Activated CD4-positive, alpha-beta T cell treated with anti-CD3 and anti-CD28 coated beads for 4 hours (primary cell): ENCODE results near the gene DNAJC13.
"Not testable (repeated sequence)": the region's sequence is repeated elsewhere in the genome, so short reads cannot be mapped to it uniquely, and the experiment has no call there.

Source experiments
- DNase-seq, 2 donors: peaks; one replicate each; pipeline ENCODE4 v3.0.0-alpha.2; 2020

The DNAJC13 gene

DNA sequence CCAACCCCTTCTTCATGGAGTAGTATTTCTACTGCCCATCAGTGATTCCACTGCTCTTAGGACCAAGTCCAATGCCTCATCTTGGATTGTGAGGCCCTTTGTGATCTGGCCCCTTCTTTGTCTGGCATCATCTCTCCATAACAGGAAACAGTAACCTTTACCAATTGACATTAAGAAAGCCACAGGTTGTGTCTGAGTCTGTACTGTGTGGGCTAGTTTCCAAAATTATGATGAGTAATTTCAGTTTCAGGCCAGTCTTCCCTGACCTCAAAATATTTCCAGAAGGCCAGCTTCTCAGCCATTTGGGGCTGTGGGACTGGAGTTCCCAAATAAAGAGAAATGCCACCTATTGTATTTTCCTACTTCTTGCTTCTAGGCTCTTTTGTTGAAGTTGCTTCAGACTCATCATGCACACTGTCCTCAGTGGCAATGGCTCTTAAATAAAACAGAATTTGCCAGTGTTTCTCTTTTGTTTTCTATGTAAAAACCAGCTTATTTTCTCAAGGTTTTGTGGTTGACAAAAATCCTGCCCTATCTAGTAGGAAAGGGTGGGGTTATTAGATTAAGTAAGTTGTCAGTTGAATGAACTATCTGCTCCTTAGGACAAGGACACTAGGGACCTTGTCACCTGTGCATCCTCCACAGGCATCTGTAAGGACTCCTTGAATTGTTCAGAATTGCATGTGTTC, 132.7 kb downstream of the DNAJC13 start:
- DNase-seq = no peak

DNA sequence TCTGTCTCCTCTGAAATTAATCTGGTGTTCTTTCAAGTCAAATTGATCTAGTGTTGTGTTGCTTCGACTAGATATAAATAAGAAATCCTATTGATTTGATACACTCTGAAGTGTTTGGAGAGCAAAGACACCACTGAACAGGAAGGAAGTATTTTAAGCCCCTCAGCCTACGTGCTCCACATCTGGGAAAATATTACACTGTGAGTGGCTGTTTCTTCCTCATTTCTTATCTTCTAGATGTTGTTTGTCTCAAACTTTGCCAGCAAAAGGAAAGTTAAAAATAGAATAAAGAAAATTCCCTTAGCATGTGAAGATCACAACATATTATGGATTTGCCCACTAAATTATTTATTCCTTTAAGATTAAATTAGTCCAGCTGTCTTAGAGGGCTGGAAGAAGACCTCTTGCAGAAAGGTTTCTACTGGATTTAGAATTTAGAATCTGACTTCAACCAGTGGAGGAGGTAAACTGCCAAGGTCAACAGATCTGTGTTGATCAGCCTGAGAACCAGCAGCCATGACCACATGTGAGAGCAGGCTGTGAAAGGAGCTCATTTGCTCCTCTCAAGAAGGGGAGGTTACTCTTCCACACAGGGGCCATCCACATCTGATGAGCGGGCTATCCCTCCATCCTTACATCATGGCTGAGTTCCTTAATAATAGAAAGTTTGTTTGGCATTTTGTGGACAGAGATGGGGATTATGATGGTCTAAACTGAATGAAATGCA, 133.4 kb downstream of the DNAJC13 start:
- no peak for DNase-seq

DNA sequence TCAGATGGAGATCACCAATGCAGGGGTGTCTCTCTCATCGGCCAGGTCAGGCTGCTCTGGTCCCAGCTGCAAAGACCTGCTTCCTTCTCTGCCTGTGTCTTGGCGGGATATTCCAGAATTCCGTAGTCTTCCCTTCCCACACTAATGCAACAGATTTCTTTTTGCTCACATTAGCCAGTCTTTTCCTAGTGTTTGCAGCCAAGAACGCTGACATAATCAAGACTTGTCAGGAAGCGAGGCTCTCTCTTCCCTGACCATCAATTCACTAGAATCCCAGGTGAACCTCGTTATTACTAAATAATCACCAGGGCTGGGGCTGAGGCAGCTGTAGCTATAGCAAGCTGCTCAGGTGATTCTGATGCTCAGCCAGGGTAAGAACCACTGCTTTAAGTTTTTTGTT, 136.5 kb downstream of the DNAJC13 start:
- no peak for DNase-seq

DNA sequence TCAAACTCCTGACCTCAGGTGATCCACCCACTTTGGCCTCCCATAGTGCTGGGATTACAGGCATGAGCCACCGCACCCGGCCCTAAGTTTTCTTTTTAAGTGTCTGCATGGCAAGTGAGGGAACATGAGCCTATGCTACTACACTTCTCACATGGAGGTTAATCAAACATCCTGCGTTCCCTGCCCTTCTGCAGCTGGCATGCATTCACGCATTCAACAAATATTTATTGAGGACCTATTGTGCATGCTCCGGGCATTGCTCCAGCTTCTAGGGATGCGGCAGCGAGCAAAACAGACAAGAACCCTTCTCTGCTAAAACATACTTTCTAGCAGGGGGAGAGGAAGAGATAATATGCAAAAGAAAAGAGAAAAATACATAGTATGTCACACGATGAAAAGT, 137.1 kb downstream of the DNAJC13 start:
- no peak for DNase-seq

DNA sequence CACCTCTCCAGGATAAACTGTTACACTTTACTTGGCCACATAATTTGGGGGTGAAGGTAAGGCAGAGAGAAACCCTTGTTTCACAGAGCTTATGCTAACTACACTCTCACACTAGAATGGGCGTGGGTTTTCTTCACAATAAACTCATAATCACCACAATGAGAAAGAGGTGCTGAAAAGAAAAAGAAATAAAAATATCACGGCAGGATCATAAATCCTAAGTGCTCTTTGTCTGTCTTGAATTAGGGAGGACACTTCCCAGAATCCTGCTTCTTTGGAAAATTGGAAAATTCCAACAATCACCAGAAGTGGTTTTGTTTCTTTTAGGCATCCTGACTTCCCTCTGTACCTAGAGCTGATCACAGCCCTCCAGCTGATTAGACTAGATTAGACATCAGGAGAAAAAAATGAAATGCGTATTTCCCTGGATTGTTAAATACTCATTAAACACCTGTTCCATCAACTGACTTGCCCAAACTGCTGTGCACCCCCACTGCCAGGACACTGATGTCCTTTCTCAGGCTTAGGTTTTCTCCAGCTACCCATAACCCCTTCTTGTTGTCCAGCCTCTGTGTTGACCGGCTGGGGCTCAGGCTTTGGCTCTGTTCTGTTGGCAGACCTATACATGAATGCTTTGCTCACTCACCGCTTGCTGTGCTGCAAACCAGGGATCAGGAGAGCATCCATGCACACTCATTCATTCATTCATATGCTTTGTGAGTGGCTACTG, 138.2 kb downstream of the DNAJC13 start:
- no peak for DNase-seq

DNA sequence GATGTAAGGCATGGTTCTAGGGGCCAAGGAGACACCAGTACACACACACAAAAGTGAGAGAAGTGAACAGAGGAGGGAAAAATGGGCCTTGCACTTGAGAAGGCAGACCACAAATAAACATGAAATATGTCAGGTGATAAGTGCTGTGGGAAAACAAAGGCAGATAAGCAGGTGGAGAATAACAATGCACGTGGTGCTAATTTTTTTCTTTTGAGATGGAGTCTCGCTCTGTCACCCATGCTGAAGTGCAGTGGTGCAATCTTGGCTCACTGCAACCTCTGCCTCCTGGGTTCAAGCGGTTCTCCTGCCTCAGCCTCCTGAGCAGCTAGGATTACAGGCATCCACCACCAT, 138.7 kb downstream of the DNAJC13 start:
- not testable (repeated sequence) for DNase-seq

DNA sequence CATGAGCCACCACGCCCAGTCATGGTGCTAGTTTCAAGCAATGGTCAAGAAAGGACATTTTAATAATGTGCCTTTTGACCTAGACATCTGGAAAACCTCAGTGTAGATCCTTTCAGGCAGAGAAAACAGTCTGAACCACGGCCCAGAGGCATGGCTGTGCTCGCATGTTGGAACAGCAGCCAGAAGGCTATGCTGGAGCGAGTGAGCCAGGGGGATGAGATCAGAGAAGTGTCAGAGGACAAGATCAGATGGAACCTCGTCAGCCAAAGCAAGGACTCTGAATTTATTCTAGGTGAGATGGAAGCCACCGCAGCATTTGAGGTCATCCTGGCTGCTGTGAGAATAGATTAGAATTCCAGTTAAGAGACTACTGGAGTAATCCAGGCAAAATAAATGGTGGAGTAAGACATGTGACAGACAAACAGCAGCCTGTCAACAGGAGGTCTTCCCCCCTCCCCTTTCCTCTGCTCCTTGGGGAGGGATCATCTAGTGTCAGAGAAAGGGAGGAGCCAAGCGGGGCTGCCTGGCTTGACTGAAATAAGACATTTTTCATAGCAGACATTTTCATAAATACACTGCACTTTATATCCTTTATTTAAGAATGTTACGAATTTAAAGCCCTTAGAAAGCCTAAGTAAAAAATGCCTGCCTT, 139.3 kb downstream of the DNAJC13 start:
- DNase-seq = no peak

DNA sequence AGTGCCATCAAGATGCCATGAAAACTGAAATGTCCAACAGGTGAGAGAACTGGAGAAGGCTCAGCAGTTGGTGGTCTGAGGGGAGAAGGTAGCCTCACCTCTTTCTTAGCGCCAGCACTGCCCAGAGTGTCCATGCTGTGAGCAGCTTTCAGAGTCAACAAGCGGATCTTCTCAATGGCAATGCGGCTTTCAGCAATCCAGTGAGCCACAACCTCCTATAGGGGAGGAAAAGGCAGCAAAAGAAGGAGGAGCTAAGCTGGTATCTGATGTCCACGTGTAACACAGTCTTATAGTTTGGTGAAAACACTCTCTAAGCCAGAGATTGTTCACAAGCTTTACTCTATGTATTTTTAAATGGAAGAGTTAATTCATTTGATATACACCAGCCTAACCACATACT, 143.7 kb downstream of the DNAJC13 start:
- DNase-seq = no peak

DNA sequence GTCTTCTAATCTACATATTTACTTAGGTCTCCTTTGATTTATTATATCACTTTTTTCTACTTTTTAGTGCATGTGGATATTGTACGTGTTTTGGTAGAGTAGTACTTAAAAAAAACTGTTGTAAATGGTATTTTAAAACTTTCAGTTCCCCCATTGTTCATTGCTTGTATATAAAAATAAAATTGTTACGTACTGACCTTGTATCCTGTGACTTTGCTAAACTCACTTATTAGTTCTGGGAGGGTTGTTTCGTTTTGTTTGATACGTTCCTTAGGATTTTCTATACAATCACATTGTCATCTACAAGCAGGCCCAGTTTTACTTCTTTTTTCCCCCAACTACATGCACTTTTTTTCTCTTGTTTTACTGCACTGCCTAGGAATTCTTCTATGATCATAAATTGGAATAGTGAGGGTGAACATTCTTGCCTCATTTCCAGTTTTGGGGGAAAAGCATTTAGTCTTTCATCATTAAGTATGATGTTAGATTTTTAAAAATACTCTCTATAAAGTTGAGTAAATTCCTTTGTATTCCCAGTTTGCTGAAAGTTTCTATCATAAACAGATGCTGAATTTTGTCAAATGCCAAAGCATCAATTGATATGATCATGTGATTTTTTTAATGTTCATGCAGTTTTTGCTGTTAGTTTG, 146.2 kb downstream of the DNAJC13 start:
- DNase-seq = no peak

DNA sequence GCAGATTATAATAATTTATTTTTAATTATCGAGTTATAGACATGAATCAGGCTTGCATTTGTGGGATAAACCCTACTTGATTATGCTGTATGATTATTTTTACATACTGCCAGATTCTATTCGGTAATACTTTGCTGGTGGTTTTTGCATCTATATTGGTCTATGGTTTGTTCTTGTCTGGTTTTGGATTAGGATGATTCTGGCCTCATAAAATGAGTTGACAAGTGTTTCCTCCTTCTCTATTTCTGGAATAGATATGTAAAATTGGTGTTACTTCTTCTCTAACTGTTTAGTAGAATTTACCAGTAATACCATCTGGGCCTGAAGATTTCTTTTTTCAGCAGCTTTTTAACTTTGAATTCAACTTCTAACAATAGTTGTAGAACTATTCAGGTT, 146.8 kb downstream of the DNAJC13 start:
- no peak for DNase-seq

DNA sequence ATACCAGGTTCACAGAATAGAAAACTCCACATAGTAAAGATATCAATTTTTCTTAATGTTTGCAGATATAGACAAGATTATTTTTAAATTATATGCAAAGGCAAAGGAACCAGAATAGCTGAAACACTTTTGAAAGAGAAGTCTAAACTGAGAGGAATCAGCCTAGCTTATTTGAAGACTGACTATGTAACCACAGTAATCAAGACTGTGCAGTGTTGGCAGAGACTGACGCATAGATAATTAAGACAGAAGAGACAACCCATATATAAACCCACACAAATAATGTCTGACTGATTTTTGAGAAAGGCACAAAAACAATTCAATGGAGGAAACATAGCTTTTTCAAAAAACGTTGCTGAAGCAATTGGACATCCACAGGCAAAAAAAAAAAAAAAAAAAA, 151.1 kb downstream of the DNAJC13 start:
- no peak for DNase-seq

DNA sequence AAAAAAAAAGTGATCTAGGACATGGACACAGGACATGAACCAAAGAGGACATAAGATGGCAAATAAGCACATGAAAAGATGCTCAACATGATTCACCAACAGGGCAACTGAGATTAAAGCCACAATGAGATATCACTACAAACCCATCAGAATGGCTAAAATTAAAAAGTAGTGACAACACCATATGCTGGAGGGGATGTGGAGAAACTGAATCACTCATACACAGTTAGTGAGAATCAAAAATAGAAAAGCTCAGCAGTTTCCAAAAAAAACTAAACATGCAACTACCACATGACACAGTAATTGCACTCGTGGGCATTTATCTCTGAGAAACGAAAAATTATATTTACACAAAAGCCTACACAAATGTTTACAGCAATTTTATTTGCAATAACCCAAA, 151.9 kb downstream of the DNAJC13 start:
- DNase-seq = no peak

DNA sequence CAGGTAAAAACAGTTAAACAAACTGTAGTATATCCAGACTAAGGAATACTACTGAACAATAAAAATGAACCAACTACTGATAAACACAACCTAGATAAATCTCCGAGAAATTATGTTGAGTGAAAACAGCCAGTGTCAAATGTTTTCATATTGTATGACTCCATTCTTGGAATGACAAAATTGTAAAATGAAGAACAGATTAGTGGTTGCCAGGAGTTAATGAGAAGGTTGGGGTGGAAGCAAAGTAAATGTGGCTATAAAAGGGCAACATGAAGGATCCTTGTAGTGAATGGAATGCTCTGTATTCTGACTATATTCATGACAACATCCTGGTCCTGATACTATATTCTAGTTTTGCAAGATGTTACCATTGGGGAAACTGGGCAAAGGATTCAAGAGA, 152.3 kb downstream of the DNAJC13 start:
- DNase-seq = no peak

DNA sequence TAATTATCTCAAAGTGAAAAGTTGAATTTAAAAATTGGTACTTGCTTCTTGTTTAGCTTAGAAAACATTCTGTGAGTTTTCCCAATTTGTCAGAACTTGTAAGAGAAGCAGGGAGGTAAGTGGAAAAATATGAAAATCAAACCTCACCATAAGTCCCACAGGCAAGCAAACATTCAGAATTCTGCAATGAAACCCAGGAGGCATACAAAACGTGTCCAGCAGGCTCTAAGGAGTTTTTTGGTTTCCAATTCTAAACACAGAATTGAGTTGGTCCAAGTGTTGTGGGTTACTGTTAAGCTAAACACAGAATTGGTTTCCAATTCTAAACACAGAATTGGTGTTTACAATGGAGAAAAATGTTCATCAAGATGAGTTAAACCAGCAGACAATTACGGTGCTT, 152.7 kb downstream of the DNAJC13 start:
- no peak for DNase-seq

DNA sequence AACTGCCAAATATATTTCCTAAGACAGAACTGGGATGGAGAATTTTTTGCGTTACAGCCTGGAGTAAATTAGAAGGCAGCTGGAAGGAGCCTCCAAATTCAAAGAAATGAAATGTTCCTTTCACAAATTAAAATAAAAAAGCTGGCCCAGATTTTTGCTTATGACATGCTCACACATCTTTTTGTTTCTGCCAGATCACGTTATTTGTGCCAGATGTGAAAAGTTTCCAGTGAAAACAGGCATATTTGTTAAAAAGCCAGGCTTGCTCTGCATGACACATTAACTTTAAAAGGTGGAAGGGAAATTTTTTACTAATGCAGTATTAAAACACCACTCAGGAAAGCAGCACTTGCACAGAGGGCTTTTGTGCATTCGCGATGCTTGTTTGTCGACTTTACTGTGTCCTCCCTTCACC, 156.5 kb downstream of the DNAJC13 start:
- no peak for DNase-seq

DNA sequence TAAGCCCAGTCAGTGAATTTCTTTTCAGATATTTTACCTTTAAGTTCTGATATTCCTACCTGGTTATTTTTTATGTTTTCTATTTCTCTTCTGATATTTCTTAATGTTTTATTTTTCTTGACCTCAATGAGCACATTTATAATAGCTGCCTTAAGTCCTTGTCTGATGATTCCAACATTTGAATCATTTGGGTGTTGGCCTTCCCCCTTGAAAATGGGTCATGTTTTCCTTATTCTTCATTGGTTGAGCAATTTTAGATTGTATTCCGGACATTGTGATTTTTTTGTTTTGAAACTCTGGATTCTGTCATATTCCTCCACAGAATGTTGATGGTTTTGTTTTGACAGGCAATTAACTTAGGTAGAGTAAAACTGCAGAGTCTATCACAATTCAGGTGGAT, 170.1 kb downstream of the DNAJC13 start:
- no peak for DNase-seq
